ENCODE results near the gene CCDC188.

The CCDC188 gene

DNA sequence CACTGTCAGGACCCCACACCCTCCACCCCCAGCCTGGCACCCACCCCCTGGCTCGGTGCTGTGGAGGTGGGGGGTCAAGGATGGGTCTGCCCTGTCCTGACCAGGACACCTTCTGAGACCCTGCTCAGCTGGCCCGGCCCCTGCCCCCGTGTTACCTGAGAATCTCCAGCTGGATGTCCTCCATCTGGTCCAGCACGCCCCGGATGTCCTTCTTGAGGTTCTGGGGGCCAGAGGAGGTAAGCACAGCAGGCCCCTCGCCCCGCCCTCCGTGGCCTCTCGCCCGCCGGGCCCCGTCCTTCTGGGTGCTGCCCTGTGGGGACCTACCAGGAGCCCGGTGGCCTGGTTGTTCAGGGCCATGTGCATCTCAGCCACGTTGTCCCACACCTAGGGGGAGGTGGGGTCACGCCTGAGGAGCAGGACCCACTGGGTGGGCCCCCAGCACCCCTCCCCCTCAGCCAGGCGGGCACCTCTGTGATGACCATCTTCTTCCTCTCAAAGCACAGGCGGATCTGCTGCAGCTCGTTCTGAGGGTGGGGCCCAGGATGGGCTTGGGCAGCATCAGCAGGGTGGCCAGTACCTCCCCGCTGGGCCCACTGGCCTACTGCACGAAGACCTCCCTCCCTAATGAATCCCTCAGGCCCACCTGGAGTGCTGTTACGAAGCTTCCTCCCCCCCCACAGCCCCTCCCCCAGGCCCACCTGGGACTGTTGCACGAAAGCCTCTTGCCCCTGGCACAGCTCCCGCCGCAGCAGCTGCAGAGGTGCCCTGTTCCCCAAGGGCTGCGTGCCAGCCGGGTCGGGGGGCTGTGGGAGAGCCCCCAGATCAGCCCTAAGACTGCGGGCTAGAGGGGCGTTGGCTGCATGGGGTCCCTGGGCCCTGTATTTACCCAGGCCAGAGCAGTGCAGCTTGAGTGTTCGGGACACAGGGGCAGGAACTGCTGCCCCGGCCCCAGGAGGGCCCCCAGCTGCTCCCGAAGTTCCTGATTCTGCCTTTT, 1.3 kb downstream of the CCDC188 start (continued):
- TF ChIP-seq, protein P1, sequence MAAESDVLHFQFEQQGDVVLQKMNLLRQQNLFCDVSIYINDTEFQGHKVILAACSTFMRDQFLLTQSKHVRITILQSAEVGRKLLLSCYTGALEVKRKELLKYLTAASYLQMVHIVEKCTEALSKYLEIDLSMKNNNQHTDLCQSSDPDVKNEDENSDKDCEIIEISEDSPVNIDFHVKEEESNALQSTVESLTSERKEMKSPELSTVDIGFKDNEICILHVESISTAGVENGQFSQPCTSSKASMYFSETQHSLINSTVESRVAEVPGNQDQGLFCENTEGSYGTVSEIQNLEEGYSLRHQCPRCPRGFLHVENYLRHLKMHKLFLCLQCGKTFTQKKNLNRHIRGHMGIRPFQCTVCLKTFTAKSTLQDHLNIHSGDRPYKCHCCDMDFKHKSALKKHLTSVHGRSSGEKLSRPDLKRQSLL (tag by site-specific recombination; IDR thresholded peaks at IDR 0.05), result no peak

DNA sequence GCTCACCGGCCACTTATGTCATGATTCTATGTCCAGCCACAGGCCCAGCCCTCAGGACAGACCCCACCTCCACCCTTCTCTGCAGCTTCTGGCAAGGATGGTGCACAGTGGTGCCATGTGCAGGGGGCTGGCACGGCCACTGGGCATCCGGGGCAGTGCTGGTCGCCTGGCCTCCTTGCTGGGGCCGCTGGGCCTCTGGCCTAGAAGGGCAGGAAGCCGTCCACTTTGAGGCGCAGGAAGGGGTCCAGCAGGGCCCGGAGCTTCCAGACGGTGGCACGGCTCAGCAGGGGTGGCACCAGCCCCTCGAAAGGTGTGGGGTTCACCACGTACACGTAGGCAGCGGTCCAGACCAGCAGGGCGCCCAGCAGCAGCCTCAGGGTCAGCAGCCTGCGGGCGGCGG, 2.4 kb downstream of the CCDC188 start:
- CTCF ChIA-PET, result interaction anchor here (0.6 to 1.4 kb wide), 2 partner anchors 9 to 632 kb away, joined by 3 to 5 read pairs; no protein-coding TSS in a partner anchor
- H3K4me1 ChIP-seq (ENCODE audit: control insufficient read depth, insufficient read depth, low read length), result no peaks in the 10 kb centered on the region
- TF ChIP-seq MYNN (tag by site-specific recombination; IDR thresholded peaks at IDR 0.05; ENCODE audit: borderline replicate concordance) (no peak), ZFHX2 (tag by site-specific recombination; conservative IDR thresholded peaks at IDR 0.05) (no peak), ZNF501 (tag by site-specific recombination; IDR thresholded peaks at IDR 0.05) (no peak), ZNF561 (tag by site-specific recombination; IDR thresholded peaks at IDR 0.05; ENCODE audit: borderline replicate concordance) (no peak), ZSCAN16 (tag by site-specific recombination; IDR thresholded peaks at IDR 0.05) (no peak), GLIS1 (tag by site-specific recombination; IDR thresholded peaks at IDR 0.05) (no peak), ZNF629 (tag by site-specific recombination; IDR thresholded peaks at IDR 0.05) (no peak), ZNF211 (tag by site-specific recombination; IDR thresholded peaks at IDR 0.05; ENCODE audit: low read depth) (no peak), RBAK (tag by site-specific recombination; IDR thresholded peaks at IDR 0.05) (no peak)
- TF ChIP-seq, protein P2, sequence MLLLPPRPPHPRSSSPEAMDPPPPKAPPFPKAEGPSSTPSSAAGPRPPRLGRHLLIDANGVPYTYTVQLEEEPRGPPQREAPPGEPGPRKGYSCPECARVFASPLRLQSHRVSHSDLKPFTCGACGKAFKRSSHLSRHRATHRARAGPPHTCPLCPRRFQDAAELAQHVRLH (tag by site-specific recombination; IDR thresholded peaks at IDR 0.05), result no peak
- H3K36me3 ChIP-seq (ENCODE audit: control insufficient read depth in 2 of 2, insufficient read depth in 1 of 2, low read length in 2 of 2), result peaks cover 0 to 17% of the 10 kb centered on the region in 2 experiments; a peak in 1 of 3 replicates
- H3K4me3 ChIP-seq (ENCODE audit: low read depth, low read length), result no peak overlapping the region
- no peak overlapping the region for H3K27ac ChIP-seq (ENCODE audit: extremely low read depth, low read depth, low read length)
- POLR2A ChIA-PET, result interaction anchor here (1.2 kb wide), 1 partner anchor 11 kb away, joined by 3 read pairs; no protein-coding TSS in a partner anchor
- no peaks in the 10 kb centered on the region for H3K9me3 ChIP-seq (ENCODE audit: control insufficient read depth, insufficient read depth, low read depth, low read length)

DNA sequence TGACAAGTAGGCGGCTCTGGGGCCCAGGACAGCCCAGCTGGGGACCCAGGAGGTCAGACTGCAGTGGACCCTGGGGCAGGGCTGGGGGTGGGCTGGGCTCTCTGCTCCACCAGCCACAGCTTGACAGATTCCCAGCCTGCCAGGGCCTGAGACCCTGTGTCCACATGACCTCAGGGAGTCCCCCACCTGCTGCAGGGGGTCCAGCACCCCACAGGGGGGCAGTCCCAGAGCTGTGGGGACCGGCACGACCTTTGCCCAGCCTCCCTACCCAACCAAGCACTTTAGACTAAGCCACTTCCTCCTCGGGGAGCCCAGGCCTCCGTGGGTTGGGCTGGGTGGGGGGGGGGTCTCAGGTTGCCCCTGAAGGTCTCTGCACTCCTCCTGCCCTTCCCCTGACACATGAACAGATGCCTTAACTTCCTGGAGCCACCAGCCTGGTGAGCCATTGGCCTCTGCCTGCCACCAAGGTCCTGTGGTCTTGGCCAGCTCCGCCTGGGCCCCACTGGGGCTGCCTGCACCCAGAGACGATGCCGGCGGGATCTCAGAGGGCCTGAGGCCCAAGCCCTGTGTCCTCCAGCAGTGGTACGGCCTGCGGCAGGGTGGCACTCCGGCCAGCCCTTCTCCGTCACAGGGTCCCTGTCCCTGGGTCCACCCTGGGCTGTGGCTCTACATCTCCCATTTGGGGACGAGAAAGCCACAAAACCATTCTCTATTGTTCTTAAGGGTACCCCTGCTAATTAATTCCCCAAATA, 3.4 kb downstream of the CCDC188 start:
- Histone ChIP-seq H3K27ac (ENCODE audit: extremely low read depth, low read depth, low read length) (no peak overlapping the region), H3K4me1 (ENCODE audit: control insufficient read depth, insufficient read depth, low read length) (no peaks in the 10 kb centered on the region), H3K36me3 (ENCODE audit: control insufficient read depth in 2 of 2, insufficient read depth in 1 of 2, low read length in 2 of 2) (peaks cover 0 to 26% of the 10 kb centered on the region in 2 experiments; a peak in 1 of 3 replicates), H3K9me3 (ENCODE audit: control insufficient read depth, insufficient read depth, low read depth, low read length) (no peaks in the 10 kb centered on the region), H3K4me3 (ENCODE audit: low read depth, low read length) (no peak overlapping the region)
- TF ChIP-seq ZNF623 (tag by site-specific recombination; IDR thresholded peaks at IDR 0.05), result peak; percentile 44
- TF ChIP-seq ZNF223 (tag by site-specific recombination; IDR thresholded peaks at IDR 0.05), result peak; percentile 80; the same call in 1 of the 2 replicates
- no peak for TF ChIP-seq ZNF335 (tag by site-specific recombination; conservative IDR thresholded peaks at IDR 0.05)
- ChIA-PET POLR2A (interaction anchor here (0.5 to 1.2 kb wide), 2 partner anchors 10 to 12 kb away, joined by 3 to 7 read pairs; no protein-coding TSS in a partner anchor), CTCF (interaction anchor here (0.5 to 1.4 kb wide), 2 partner anchors 10 to 140 kb away, joined by 3 to 5 read pairs; no protein-coding TSS in a partner anchor)

DNA sequence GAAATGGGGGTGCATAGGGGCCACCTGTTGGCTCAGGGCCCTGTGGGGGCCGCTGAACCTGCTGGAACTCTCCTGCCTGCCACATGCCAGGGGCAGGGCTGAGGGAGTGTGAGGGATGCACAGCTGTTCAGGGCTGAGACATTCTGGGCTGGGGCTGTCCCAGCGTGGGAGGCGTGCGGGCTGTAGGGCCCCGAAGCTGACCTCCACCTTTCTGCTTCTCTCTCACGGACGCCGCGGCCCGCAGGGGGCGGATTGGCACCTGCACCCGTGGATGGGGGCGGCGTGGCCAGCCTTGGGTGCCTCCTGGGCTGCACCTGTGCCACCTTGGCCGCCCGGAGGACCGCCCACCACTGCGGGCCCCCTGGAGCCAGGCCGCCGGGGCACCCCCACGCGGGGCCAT, 4.1 kb downstream of the CCDC188 start:
- H3K27ac ChIP-seq (ENCODE audit: extremely low read depth, low read depth, low read length), result no peak overlapping the region
- ChIA-PET POLR2A (no interaction called here), CTCF (interaction anchor here (1.4 kb wide), 1 partner anchor 10 kb away, joined by 5 read pairs; no protein-coding TSS in a partner anchor)

More for the DNA sequence above, 4.1 kb downstream of the CCDC188 start:
- Histone ChIP-seq H3K36me3 (ENCODE audit: control insufficient read depth in 2 of 2, insufficient read depth in 1 of 2, low read length in 2 of 2) (peaks cover 0 to 33% of the 10 kb centered on the region in 2 experiments; a peak in 1 of 3 replicates), H3K4me1 (ENCODE audit: control insufficient read depth, insufficient read depth, low read length) (no peaks in the 10 kb centered on the region), H3K4me3 (ENCODE audit: low read depth, low read length) (no peak overlapping the region), H3K9me3 (ENCODE audit: control insufficient read depth, insufficient read depth, low read depth, low read length) (no peaks in the 10 kb centered on the region)
- TF ChIP-seq SCRT2 (tag by site-specific recombination; IDR thresholded peaks at IDR 0.05), result 0 out of 2 replicates have a peak, but pooled peaks have one; percentile 41
- TF ChIP-seq EGR2 (tag by site-specific recombination; IDR thresholded peaks at IDR 0.05; ENCODE audit: low read depth), result peak; percentile 51
- TF ChIP-seq GFI1B (tag by site-specific recombination; IDR thresholded peaks at IDR 0.05), result no peak
- peak; percentile 83 for TF ChIP-seq ZFHX2 (tag by site-specific recombination; conservative IDR thresholded peaks at IDR 0.05)
- TF ChIP-seq ZNF23 (tag by site-specific recombination; IDR thresholded peaks at IDR 0.05; ENCODE audit: borderline replicate concordance), result no peak
